Esophagus muscularis mucosa (tissue), 4 donors: ENCODE measurements around the gene ERBB4. TPM values are rescaled to one million over a fixed set of nuclear protein-coding genes. Genes with fewer than 3 reads are reported as not detected.

ENCODE experiments used
- DNase-seq: peaks from one replicate; pipeline ENCODE4 v3.0.0-alpha.2; 2017; ENCODE audit errors: extremely low spot score
- H3K27ac ChIP-seq, 4 donors: fragments of 200-600 bp; sonication (generic); replicated peaks in 1 of 4; 1 replicate in 3 of 4; 2 replicates in 1 of 4; pipeline ENCODE4 v1.5.1; 2016 to 2019; ENCODE audit warnings: mild to moderate bottlenecking in 1 of 4
- H3K27me3 ChIP-seq, 4 donors: fragments of 200-600 bp; sonication (generic); one replicate each; pipeline versions ENCODE4 v1.5.1 to v1.6.0; 2016 to 2019
- H3K36me3 ChIP-seq, 4 donors: fragments of 200-600 bp; sonication (generic); one replicate each; pipeline ENCODE4 v1.5.1; 2016 to 2019
- H3K4me1 ChIP-seq, 4 donors: fragments of 200-600 bp; sonication (generic); one replicate each; pipeline ENCODE4 v1.5.1; 2016 to 2019
- H3K4me3 ChIP-seq, 4 donors: fragments of 200-600 bp; sonication (generic); 1 replicate in 2 of 4; 2 replicates in 2 of 4; pipeline ENCODE4 v1.5.1; 2016 to 2019; ENCODE audit warnings: mild to moderate bottlenecking in 4 of 4, moderate library complexity in 1 of 4
- H3K9me3 ChIP-seq, 4 donors: fragments of 200-600 bp; sonication (generic); 1 replicate in 3 of 4; 2 replicates in 1 of 4; pipeline ENCODE4 v1.5.1; 2016 to 2019
- CTCF ChIP-seq, 3 experiments: fragments of 200-600 bp in 2 of 3; fragments of 450-650 bp in 1 of 3; sonication (generic) in 2 of 3; IDR thresholded peaks; one replicate each; pipeline ENCODE4 v1.5.1; 2017 to 2019; ENCODE audit warnings: antibody characterized with exemption in 3 of 3, mild to moderate bottlenecking in 2 of 3, moderate library complexity in 1 of 3
- EP300 ChIP-seq: sonication (generic); formaldehyde crosslinking; IDR thresholded peaks from one replicate; pipeline ENCODE4 v1.6.1; 2017; ENCODE audit warnings: antibody characterized with exemption
- POLR2A ChIP-seq: fragments of 450-650 bp; IDR thresholded peaks from one replicate; pipeline ENCODE4 v1.6.1; 2017; ENCODE audit warnings: antibody characterized with exemption, moderate library complexity, mild to moderate bottlenecking, low read depth
- POLR2AphosphoS5 ChIP-seq, 2 donors: sonication (generic); formaldehyde crosslinking; IDR thresholded peaks; one replicate each; pipeline ENCODE4 v1.6.1; 2017; ENCODE audit warnings: antibody characterized with exemption in 2 of 2
- WGBS: methylation state at CpG from one replicate; pipeline ENCODE4 v1.1.5; 2018; 5-methylcytosine and 5-hydroxymethylcytosine counted together
- intact Hi-C: fragments of 100-400 bp; cut with DNase I; formaldehyde crosslinking; loops from one replicate; pipeline ENCODE4 v1.15.1; 2023
- total RNA-seq, 4 donors: library from RNA; depleted of rRNA; stranded (reverse); fragments of >200 nt; gene quantifications; one replicate each; pipeline versions ENCODE4 v1.1.0 to v1.2.1, GENCODE V29; 2016

Gene ERBB4
- total RNA-seq, 4 donors from 2014 or later, result under 0.01 to 0.19 (median 0.17) TPM

- H3K9me3 ChIP-seq, result no peaks in the 10 kb centered on the region
- no peak for DNase-seq
- H3K27ac ChIP-seq, result no peak overlapping the region
- intact Hi-C loops, result no loop called here
- WGBS, result 84% methylated on average over 4 of the region's 4 CpGs
- no peaks in the 10 kb centered on the region for H3K36me3 ChIP-seq
- no peaks in the 10 kb centered on the region for H3K27me3 ChIP-seq
- H3K4me3 ChIP-seq, result no peak overlapping the region
- H3K4me1 ChIP-seq, result no peaks in the 10 kb centered on the region
- TF ChIP-seq POLR2A, result no peak
- no peak for TF ChIP-seq EP300
- no peak for TF ChIP-seq CTCF (IDR thresholded peaks at IDR 0.05)
- TF ChIP-seq POLR2AphosphoS5 (IDR thresholded peaks at IDR 0.05), result no peak
Measured at GRCh38 chr2:212034841-212035585, 503.6 kb downstream of the ERBB4 start.

- H3K27me3 ChIP-seq, result no peaks in the 10 kb centered on the region
- no peak for DNase-seq
- H3K4me3 ChIP-seq, result no peak overlapping the region
- H3K4me1 ChIP-seq, result no peaks in the 10 kb centered on the region
- H3K9me3 ChIP-seq, result no peaks in the 10 kb centered on the region
- intact Hi-C loops, result no loop called here
- H3K36me3 ChIP-seq, result no peaks in the 10 kb centered on the region
- TF ChIP-seq POLR2AphosphoS5 (IDR thresholded peaks at IDR 0.05) (no peak), EP300 (no peak), POLR2A (no peak)
- no peak overlapping the region for H3K27ac ChIP-seq
Measured at GRCh38 chr2:212033888-212034287, 504.7 kb downstream of the ERBB4 start.

GRCh38 chr2:212032536-212033219 is 505.9 kb downstream of the ERBB4 start:
- no peak for DNase-seq
- TF ChIP-seq CTCF (IDR thresholded peaks at IDR 0.05), result no peak
- TF ChIP-seq POLR2A, result no peak
- no peak for TF ChIP-seq EP300
- TF ChIP-seq POLR2AphosphoS5 (IDR thresholded peaks at IDR 0.05), result no peak
- Histone ChIP-seq H3K27me3 (no peaks in the 10 kb centered on the region), H3K4me1 (no peaks in the 10 kb centered on the region), H3K9me3 (no peaks in the 10 kb centered on the region), H3K27ac (no peak overlapping the region), H3K36me3 (no peaks in the 10 kb centered on the region), H3K4me3 (no peak overlapping the region)
- intact Hi-C loops, result no loop called here
- WGBS, result 61% methylated on average over 1 of the region's 1 CpG

- intact Hi-C loops, result no loop called here
- H3K9me3 ChIP-seq, result no peaks in the 10 kb centered on the region
- TF ChIP-seq CTCF (IDR thresholded peaks at IDR 0.05), result no peak
- H3K27ac ChIP-seq, result no peak overlapping the region
- no peak for DNase-seq
- H3K4me3 ChIP-seq, result no peak overlapping the region
- no peaks in the 10 kb centered on the region for H3K4me1 ChIP-seq
- no peaks in the 10 kb centered on the region for H3K36me3 ChIP-seq
- 77% methylated on average over 1 of the region's 1 CpG for WGBS
- no peaks in the 10 kb centered on the region for H3K27me3 ChIP-seq
Measured at GRCh38 chr2:212032032-212032431, 506.6 kb downstream of the ERBB4 start.

GRCh38 chr2:212030709-212031108 is 507.9 kb downstream of the ERBB4 start:
- intact Hi-C loops, result no loop called here
- TF ChIP-seq CTCF (IDR thresholded peaks at IDR 0.05) (no peak), POLR2A (no peak), EP300 (no peak), POLR2AphosphoS5 (IDR thresholded peaks at IDR 0.05) (no peak)
- DNase-seq, result no peak
- Histone ChIP-seq H3K4me3 (no peak overlapping the region), H3K9me3 (no peaks in the 10 kb centered on the region), H3K27ac (no peak overlapping the region), H3K27me3 (no peaks in the 10 kb centered on the region), H3K4me1 (no peaks in the 10 kb centered on the region), H3K36me3 (no peaks in the 10 kb centered on the region)
- whole genome bisulfite sequencing, result 59% methylated on average over 4 of the region's 4 CpGs
